Neural progenitor cell (in vitro differentiated cells): Measurements from ENCODE around the gene HOXC12.
A peak's percentile ranks its signal among the peaks of the same experiment; 100 is the strongest.

Source experiments
- CTCF ChIP-seq: fragments of 200-600 bp; sonication (generic); IDR thresholded peaks from 2 replicates; pipeline ENCODE4 v1.5.1; 2017; ENCODE audit warnings: antibody characterized with exemption, mild to moderate bottlenecking
- EZH2 ChIP-seq: fragments of 200-600 bp; sonication (generic); IDR thresholded peaks from 2 replicates; pipeline ENCODE4 v1.6.1; 2017; ENCODE audit warnings: antibody characterized with exemption, mild to moderate bottlenecking, moderate library complexity

GRCh38 chr12:54002915-54003389 is 48.2 kb downstream of the HOXC12 start:
- TF ChIP-seq CTCF (no peak), EZH2 (peak; percentile 78)
